Posterior cingulate gyrus (tissue), 11 donors: ENCODE measurements around the gene CBLN4.

ENCODE experiments used
- DNase-seq, 10 donors: peaks; one replicate each; pipeline versions ENCODE4 v3.0.0 to v3.0.0-alpha.2; 2020 to 2021; ENCODE audit warnings: mixed read lengths in 3 of 10
- intact Hi-C: fragments of 100-400 bp; cut with DNase I; formaldehyde crosslinking; loops from one replicate; pipeline ENCODE4 v1.15.1; 2023

The CBLN4 gene

GRCh38 chr20:55947701-55948100 lies 57.6 kb downstream of the CBLN4 start:
- intact Hi-C loops: no loop called here
- DNase-seq: no peak
